GM23338 (cell line): ENCODE measurements around the gene RNF214. TPM values are rescaled to one million over a fixed set of nuclear protein-coding genes. Genes with fewer than 3 reads are reported as not detected.

Source experiments
- ATAC-seq: fragments of 200-7000 bp; cut with Tn5 transposase; 3 replicates; pipeline ENCODE4 v1.9.1; 2020
- DNase-seq: peaks from one replicate; pipeline ENCODE4 v3.0.0-alpha.2; 2015; ENCODE audit warnings: low spot score
- H2AFZ ChIP-seq: fragments of 200-600 bp; sonication (generic); 2 replicates; pipeline ENCODE4 v1.8.0; 2016; ENCODE audit warnings: antibody characterized with exemption, mild to moderate bottlenecking, moderate library complexity
- H3F3A ChIP-seq: fragments of 200-600 bp; sonication (generic); replicated peaks from 2 replicates; pipeline ENCODE4 v1.8.0; 2017; ENCODE audit warnings: antibody characterized with exemption, mixed run types, low read depth
- H3K27ac ChIP-seq: fragments of 200-600 bp; sonication (generic); 2 replicates; pipeline ENCODE4 v1.6.1; 2016; ENCODE audit warnings: low read depth
- H3K27me3 ChIP-seq: fragments of 200-600 bp; sonication (generic); 2 replicates; pipeline ENCODE4 v1.8.0; 2016; ENCODE audit warnings: mild to moderate bottlenecking, mixed run types, moderate library complexity; ENCODE audit not compliant: insufficient read depth
- H3K36me3 ChIP-seq: fragments of 200-600 bp; sonication (generic); 2 replicates; pipeline ENCODE4 v1.8.0; 2016; ENCODE audit warnings: mild to moderate bottlenecking; ENCODE audit not compliant: insufficient read depth
- H3K4me1 ChIP-seq: fragments of 200-600 bp; sonication (generic); 2 replicates; pipeline ENCODE4 v1.8.0; 2016; ENCODE audit warnings: mild to moderate bottlenecking, moderate library complexity; ENCODE audit not compliant: insufficient read depth
- H3K4me2 ChIP-seq: fragments of 200-600 bp; sonication (generic); 2 replicates; pipeline ENCODE4 v1.7.1; 2017; ENCODE audit warnings: mixed run types
- H3K4me3 ChIP-seq: fragments of 200-600 bp; sonication (generic); 2 replicates; pipeline ENCODE4 v1.6.1; 2016; ENCODE audit warnings: mixed run types
- H3K79me2 ChIP-seq: fragments of 200-600 bp; sonication (generic); replicated peaks from 2 replicates; pipeline ENCODE4 v1.8.0; 2017; ENCODE audit warnings: mild to moderate bottlenecking; ENCODE audit not compliant: insufficient read depth
- H3K9me2 ChIP-seq: fragments of 200-600 bp; sonication (generic); 2 replicates; pipeline ENCODE4 v1.8.0; 2017; ENCODE audit not compliant: insufficient read depth
- H4K20me1 ChIP-seq: fragments of 200-600 bp; sonication (generic); replicated peaks from 2 replicates; pipeline ENCODE4 v1.8.0; 2017; ENCODE audit warnings: mild to moderate bottlenecking; ENCODE audit not compliant: insufficient read depth
- H3K27ac Mint-ChIP-seq: 2 replicates; pipeline ENCODE4 v1.8.0; 2020; ENCODE audit warnings: inconsistent platforms, mild to moderate bottlenecking, moderate library complexity, mixed read lengths
- H3K27me3 Mint-ChIP-seq: 3 replicates; pipeline ENCODE4 v1.8.0; 2022; ENCODE audit warnings: low read depth, mild to moderate bottlenecking, moderate library complexity, mixed read lengths, inconsistent platforms; ENCODE audit not compliant: insufficient read depth, poor library complexity
- H3K36me3 Mint-ChIP-seq: 3 replicates; pipeline ENCODE4 v1.8.0; 2021; ENCODE audit warnings: low read depth, mild to moderate bottlenecking, inconsistent platforms, moderate library complexity, mixed read lengths
- H3K4me1 Mint-ChIP-seq: 3 replicates; pipeline ENCODE4 v1.8.0; 2020; ENCODE audit warnings: mild to moderate bottlenecking, inconsistent platforms, mixed read lengths
- H3K4me3 Mint-ChIP-seq: 3 replicates; pipeline ENCODE4 v1.8.0; 2021; ENCODE audit warnings: moderate library complexity, mild to moderate bottlenecking, inconsistent platforms, mixed read lengths
- H3K9me3 Mint-ChIP-seq: 3 replicates; pipeline ENCODE4 v1.8.0; 2020; ENCODE audit warnings: moderate library complexity, mild to moderate bottlenecking, inconsistent platforms, mixed read lengths
- CREB1 ChIP-seq: fragments of 250-450 bp; sonication (Bioruptor Pico); IDR thresholded peaks from 2 replicates; pipeline ENCODE4 v1.5.0; 2020; ENCODE audit warnings: low read depth, mild to moderate bottlenecking, moderate library complexity
- CTCF ChIP-seq, 2 experiments: fragments of 200-600 bp in 1 of 2; sonication (generic) in 1 of 2; conservative IDR thresholded peaks; 2 replicates each; pipeline versions ENCODE4 v1.5.1 to v1.6.1; 2016 to 2017; ENCODE audit warnings: antibody characterized with exemption in 2 of 2, low read depth in 2 of 2, mild to moderate bottlenecking in 2 of 2, moderate library complexity in 1 of 2
- EZH2 ChIP-seq: fragments of 200-600 bp; sonication (generic); IDR thresholded peaks from one replicate; pipeline ENCODE4 v1.8.0; 2017; ENCODE audit warnings: antibody characterized with exemption, mild to moderate bottlenecking, low read depth; ENCODE audit not compliant: unreplicated experiment
- EZH2phosphoT487 ChIP-seq: fragments of 200-600 bp; sonication (generic); IDR thresholded peaks from one replicate; pipeline ENCODE4 v1.8.1; 2018; ENCODE audit warnings: antibody characterized with exemption; ENCODE audit not compliant: unreplicated experiment
- JUNB ChIP-seq: IDR thresholded peaks from one replicate; pipeline ENCODE4 v1.6.1; 2016; ENCODE audit warnings: antibody characterized with exemption; ENCODE audit not compliant: unreplicated experiment
- POLR2AphosphoS5 ChIP-seq: IDR thresholded peaks from 2 replicates; pipeline ENCODE4 v1.6.1; 2016; ENCODE audit warnings: antibody characterized with exemption, low read depth
- REST ChIP-seq: IDR thresholded peaks from one replicate; pipeline ENCODE4 v1.6.1; 2018; ENCODE audit warnings: antibody characterized with exemption; ENCODE audit not compliant: unreplicated experiment
- ZNF114 ChIP-seq: fragments of 250-450 bp; sonication (Bioruptor Pico); IDR thresholded peaks from 2 replicates; pipeline ENCODE4 v1.5.0; 2020; ENCODE audit warnings: mild to moderate bottlenecking, moderate library complexity
- ZNF331 ChIP-seq: fragments of 250-450 bp; sonication (Bioruptor Pico); IDR thresholded peaks from 2 replicates; pipeline ENCODE4 v1.5.0; 2020; ENCODE audit warnings: low read depth, mild to moderate bottlenecking, moderate library complexity
- ZNF462 ChIP-seq: fragments of 250-450 bp; sonication (Bioruptor Pico); IDR thresholded peaks from 2 replicates; pipeline ENCODE4 v1.5.0; 2020; ENCODE audit warnings: mild to moderate bottlenecking, moderate library complexity
- polyA plus RNA-seq: library from polyadenylated mRNA; unstranded; fragments of >200 nt; fragmentation: Nextera tagmentation; extraction: Ambion mirVana; gene quantifications from 2 replicates; pipeline ENCODE4 v1.2.1, GENCODE V29; 2016
- total RNA-seq: library from RNA; depleted of rRNA; stranded (reverse); fragments of >200 nt; shearing (Covaris generic); gene quantifications from 2 replicates; pipeline ENCODE4 v1.2.3, GENCODE V29; 2014
- TF ChIP-seq, protein P1 (sequence below): IDR thresholded peaks from 2 replicates; pipeline ENCODE4 v1.6.1; 2016; ENCODE audit warnings: antibody characterized with exemption

Gene RNF214
- total and polyA plus RNA-seq, 2 experiments from 2014 or later, result 19.4 to 28.4 TPM

- TF ChIP-seq REST, result no peak
These were observed 2.6 kb upstream of the RNF214 start (continued) for GRCh38 chr11:117229931-117230285.

DNA sequence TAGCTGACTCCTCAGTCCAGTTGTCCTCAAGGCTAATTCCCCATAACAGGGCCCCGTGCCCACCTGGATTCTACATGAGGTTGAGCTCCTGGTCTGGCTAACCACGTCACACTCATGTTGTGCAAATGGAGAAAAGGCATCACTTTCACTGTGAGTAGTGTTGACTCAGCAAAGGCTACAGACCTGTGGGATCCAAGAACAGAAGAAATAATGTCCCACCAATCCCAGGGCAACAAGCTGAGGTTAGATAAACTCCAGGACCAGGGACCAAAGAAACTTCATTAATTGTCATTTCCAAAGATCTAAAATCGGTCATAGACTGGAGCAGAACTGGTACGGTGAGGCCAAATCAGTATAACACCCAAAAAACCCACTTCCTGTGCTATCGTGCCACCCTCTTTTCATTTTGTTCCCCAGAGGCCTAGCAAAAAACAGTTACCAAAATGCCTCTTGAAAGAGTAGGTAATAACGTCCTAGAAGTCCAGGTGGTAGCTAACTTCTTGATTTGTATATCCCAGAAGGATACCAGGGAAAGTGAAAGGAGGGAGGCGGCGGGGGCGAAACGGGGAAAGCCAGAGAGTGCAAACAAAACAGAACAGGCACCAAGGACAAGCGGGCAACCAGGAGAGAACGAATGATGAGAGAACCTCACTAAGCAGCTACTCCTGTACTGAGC lies 2.0 kb upstream of the RNF214 start:
- peaks cover 7% of the 10 kb centered on the region for H3K4me1 ChIP-seq
- H3K9me3 Mint-ChIP-seq, result no peaks in the 10 kb centered on the region
- no peak overlapping the region for H3K4me3 ChIP-seq
- H2AFZ ChIP-seq, result no peak overlapping the region
- DNase-seq (no peak), ATAC-seq (no peak)
- H3K4me2 ChIP-seq, result peak overlapping the region; percentile 80; the same call in 1 of the 2 replicates
- no peaks in the 10 kb centered on the region for H3K36me3 ChIP-seq
- H4K20me1 ChIP-seq, result peaks cover 7% of the 10 kb centered on the region; the same call in 1 of the 2 replicates
- H3K27ac Mint-ChIP-seq, result no peak overlapping the region
- no peaks in the 10 kb centered on the region for H3K27me3 ChIP-seq
- peak overlapping the region; percentile 95 for H3K4me3 Mint-ChIP-seq
- no peak overlapping the region for H3K27ac ChIP-seq
- H3K79me2 ChIP-seq, result peaks cover 39% of the 10 kb centered on the region
- H3F3A ChIP-seq, result peaks cover 7% of the 10 kb centered on the region; the same call in 1 of the 2 replicates
- peaks cover 15% of the 10 kb centered on the region for H3K27me3 Mint-ChIP-seq
- H3K4me1 Mint-ChIP-seq, result peaks cover 25% of the 10 kb centered on the region
- peaks cover 16% of the 10 kb centered on the region for H3K36me3 Mint-ChIP-seq
- no peaks in the 10 kb centered on the region for H3K9me2 ChIP-seq
- TF ChIP-seq EZH2, result no peak
- no peak for TF ChIP-seq ZNF114 (CRISPR knock-in tag)
- TF ChIP-seq JUNB, result no peak
- no peak for TF ChIP-seq CREB1
- TF ChIP-seq ZNF462 (CRISPR knock-in tag), result no peak
- TF ChIP-seq ZNF331 (CRISPR knock-in tag), result no peak
- no peak for TF ChIP-seq POLR2AphosphoS5
- TF ChIP-seq EZH2phosphoT487, result no peak
- TF ChIP-seq, protein P1, sequence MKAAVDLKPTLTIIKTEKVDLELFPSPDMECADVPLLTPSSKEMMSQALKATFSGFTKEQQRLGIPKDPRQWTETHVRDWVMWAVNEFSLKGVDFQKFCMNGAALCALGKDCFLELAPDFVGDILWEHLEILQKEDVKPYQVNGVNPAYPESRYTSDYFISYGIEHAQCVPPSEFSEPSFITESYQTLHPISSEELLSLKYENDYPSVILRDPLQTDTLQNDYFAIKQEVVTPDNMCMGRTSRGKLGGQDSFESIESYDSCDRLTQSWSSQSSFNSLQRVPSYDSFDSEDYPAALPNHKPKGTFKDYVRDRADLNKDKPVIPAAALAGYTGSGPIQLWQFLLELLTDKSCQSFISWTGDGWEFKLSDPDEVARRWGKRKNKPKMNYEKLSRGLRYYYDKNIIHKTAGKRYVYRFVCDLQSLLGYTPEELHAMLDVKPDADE, result no peak
- TF ChIP-seq CTCF (conservative IDR thresholded peaks at IDR 0.05; ENCODE audit: low read depth in 2 of 2), result no peak
